ENCODE data around the gene PCOLCE2. TPM values are rescaled to one million over a fixed set of nuclear protein-coding genes. Genes with fewer than 3 reads are reported as not detected.
"Not testable (repeated sequence)": the region's sequence is repeated elsewhere in the genome, so short reads cannot be mapped to it uniquely, and the experiment has no call there.

PCOLCE2 gene
- total RNA-seq, 2 experiments from 2014 or later = 0.52 to 0.53 TPM

- POLR2A ChIA-PET = no interaction called here
These were observed 16.0 kb upstream of the PCOLCE2 start for GRCh38 chr3:142904639-142905436.

GRCh38 chr3:142902356-142902755 lies 13.5 kb upstream of the PCOLCE2 start:
- ChIA-PET POLR2A (no interaction called here), CTCF (no interaction called here)

More at GRCh38 chr3:142904639-142905436, 16.0 kb upstream of the PCOLCE2 start:
- CTCF ChIA-PET = interaction anchor here (1.1 to 2.0 kb wide), 2 partner anchors 14 to 77 kb away, joined by 4 read pairs; no protein-coding TSS in a partner anchor

GRCh38 chr3:142898346-142899213 lies 9.7 kb upstream of the PCOLCE2 start:
- CTCF ChIA-PET = no interaction called here
- POLR2A ChIA-PET = no interaction called here

- CTCF ChIA-PET = no interaction called here
These were observed 8.9 kb upstream of the PCOLCE2 start for GRCh38 chr3:142897807-142898206.

GRCh38 chr3:142896996-142897395 lies 8.1 kb upstream of the PCOLCE2 start:
- ChIA-PET CTCF (no interaction called here), POLR2A (no interaction called here)

More at GRCh38 chr3:142897807-142898206, 8.9 kb upstream of the PCOLCE2 start:
- POLR2A ChIA-PET = no interaction called here

GRCh38 chr3:142896201-142896755 lies 7.4 kb upstream of the PCOLCE2 start:
- CTCF ChIA-PET = no interaction called here
- POLR2A ChIA-PET = no interaction called here

- ChIA-PET POLR2A (no interaction called here), CTCF (no interaction called here)
These were observed 5.6 kb upstream of the PCOLCE2 start for GRCh38 chr3:142894493-142894892.

GRCh38 chr3:142892714-142893113 lies 3.8 kb upstream of the PCOLCE2 start:
- ChIA-PET POLR2A (no interaction called here), CTCF (no interaction called here)

GRCh38 chr3:142890592-142890991 lies 1.7 kb upstream of the PCOLCE2 start:
- POLR2A ChIA-PET = no interaction called here

GRCh38 chr3:142889212-142890014 lies 530 bp upstream of the PCOLCE2 start:
- ChIA-PET CTCF (no interaction called here), POLR2A (no interaction called here)

More at GRCh38 chr3:142890592-142890991, 1.7 kb upstream of the PCOLCE2 start:
- CTCF ChIA-PET = interaction anchor here (1.6 kb wide), 1 partner anchor 13 kb away, joined by 4 read pairs; no protein-coding TSS in a partner anchor

- ChIA-PET CTCF (interaction anchor here (0.9 kb wide), 1 partner anchor 27 kb away, joined by 3 read pairs; no protein-coding TSS in a partner anchor), POLR2A (no interaction called here)
These were observed 793 bp downstream of the PCOLCE2 start for GRCh38 chr3:142888099-142888480.

GRCh38 chr3:142886940-142887339 lies 1.9 kb downstream of the PCOLCE2 start:
- ChIA-PET POLR2A (no interaction called here), CTCF (no interaction called here)

- POLR2A ChIA-PET = no interaction called here
- CTCF ChIA-PET = no interaction called here
These were observed 2.9 kb downstream of the PCOLCE2 start for GRCh38 chr3:142886021-142886420.

GRCh38 chr3:142884531-142884930 lies 4.4 kb downstream of the PCOLCE2 start:
- CTCF ChIA-PET = no interaction called here
- POLR2A ChIA-PET = no interaction called here

- POLR2A ChIA-PET = not testable (repeated sequence)
- CTCF ChIA-PET = interaction anchor here (0.7 kb wide), 1 partner anchor 731 kb away, joined by 3 read pairs; no protein-coding TSS in a partner anchor
These were observed 5.3 kb downstream of the PCOLCE2 start for GRCh38 chr3:142883534-142883933.

GRCh38 chr3:142881445-142882224 lies 7.2 kb downstream of the PCOLCE2 start:
- POLR2A ChIA-PET = no interaction called here
- CTCF ChIA-PET = no interaction called here

GRCh38 chr3:142878649-142879300 lies 10.1 kb downstream of the PCOLCE2 start:
- POLR2A ChIA-PET = no interaction called here
- CTCF ChIA-PET = no interaction called here

GRCh38 chr3:142876417-142876816 lies 12.5 kb downstream of the PCOLCE2 start:
- ChIA-PET CTCF (no interaction called here), POLR2A (no interaction called here)

Measured in activated CD8-positive, alpha-beta memory T cell treated with anti-CD3 and anti-CD28 coated beads for 36 hours (primary cell).